HFF-Myc (cell line): ENCODE data around the gene FAM162A.

Experiments used
- DNase-seq: peaks from one replicate; pipeline ENCODE4 v3.0.0-alpha.2; 2011; ENCODE audit warnings: low read depth; ENCODE audit errors: extremely low read depth
- H3K4me3 ChIP-seq: replicated peaks from 2 replicates; pipeline ENCODE4 v1.5.1; 2011; ENCODE audit warnings: low read depth, mild to moderate bottlenecking, control low read depth, low read length
- TF ChIP-seq, protein P1 (sequence below): IDR thresholded peaks from 2 replicates; pipeline ENCODE4 v1.5.1; 2012; ENCODE audit warnings: mild to moderate bottlenecking, low read depth, low read length, control low read depth; ENCODE audit errors: missing control alignments

The FAM162A gene

DNA sequence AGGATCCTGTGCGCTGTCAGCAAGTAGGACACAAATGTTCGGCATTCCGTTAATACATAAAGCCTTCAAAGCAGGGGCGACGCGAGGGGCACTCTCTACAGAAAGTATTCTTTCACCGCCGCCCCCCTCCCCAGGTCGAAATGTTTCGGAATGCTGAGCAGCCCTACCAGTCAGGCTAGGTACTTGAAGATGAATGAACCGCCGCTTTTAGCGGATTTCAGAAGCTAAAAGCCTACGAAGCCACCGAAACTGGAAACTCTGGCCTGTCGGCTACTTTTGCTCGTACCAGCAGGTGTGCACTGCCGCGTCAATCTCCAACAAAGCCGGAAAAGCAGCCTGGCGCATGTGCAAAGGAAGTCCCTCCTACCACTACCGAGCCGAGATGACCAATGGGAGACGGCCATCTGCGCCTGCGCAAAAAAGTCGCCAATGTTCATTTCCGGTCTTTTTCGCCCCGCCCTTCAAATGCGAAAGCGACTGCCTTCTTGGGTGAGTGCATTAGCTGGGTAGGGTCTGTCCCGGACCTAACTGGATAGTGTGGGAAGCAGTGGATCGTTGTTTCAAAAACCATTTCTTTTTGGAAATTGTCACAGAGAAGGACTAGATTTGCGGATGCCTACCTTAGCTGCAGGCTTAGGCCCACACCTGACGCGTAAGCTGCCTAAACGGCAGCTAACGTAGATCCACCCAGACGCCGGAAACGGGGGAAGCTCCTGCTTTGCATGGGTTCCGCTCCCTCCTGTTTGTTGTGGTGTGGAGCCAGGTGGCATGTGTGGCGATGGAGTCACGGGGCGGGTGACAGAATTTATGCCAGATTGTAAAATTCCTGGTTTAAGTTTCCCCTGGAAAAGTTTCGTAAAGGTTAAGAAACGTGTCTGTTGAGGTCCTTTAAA is 32.0 kb downstream of the FAM162A start, which contains the start of gene WDR5B:
TSS of gene WDR5B (minus strand) at position 301 of the 893 bp plus-strand sequence. CDS start 534 bp downstream, outside the sequence.
- DNase-seq: peak; percentile 95
- peak within 1 kb of the TSS; percentile 90 for H3K4me3 ChIP-seq

GRCh38 chr3:122416966-122417365 is 33.0 kb downstream of the FAM162A start:
- peak overlapping the region; percentile 90 for H3K4me3 ChIP-seq
- no peak for DNase-seq

More for the DNA sequence above, 32.0 kb downstream of the FAM162A start, which contains the start of gene WDR5B:
- TF ChIP-seq, protein P1, sequence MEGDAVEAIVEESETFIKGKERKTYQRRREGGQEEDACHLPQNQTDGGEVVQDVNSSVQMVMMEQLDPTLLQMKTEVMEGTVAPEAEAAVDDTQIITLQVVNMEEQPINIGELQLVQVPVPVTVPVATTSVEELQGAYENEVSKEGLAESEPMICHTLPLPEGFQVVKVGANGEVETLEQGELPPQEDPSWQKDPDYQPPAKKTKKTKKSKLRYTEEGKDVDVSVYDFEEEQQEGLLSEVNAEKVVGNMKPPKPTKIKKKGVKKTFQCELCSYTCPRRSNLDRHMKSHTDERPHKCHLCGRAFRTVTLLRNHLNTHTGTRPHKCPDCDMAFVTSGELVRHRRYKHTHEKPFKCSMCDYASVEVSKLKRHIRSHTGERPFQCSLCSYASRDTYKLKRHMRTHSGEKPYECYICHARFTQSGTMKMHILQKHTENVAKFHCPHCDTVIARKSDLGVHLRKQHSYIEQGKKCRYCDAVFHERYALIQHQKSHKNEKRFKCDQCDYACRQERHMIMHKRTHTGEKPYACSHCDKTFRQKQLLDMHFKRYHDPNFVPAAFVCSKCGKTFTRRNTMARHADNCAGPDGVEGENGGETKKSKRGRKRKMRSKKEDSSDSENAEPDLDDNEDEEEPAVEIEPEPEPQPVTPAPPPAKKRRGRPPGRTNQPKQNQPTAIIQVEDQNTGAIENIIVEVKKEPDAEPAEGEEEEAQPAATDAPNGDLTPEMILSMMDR: no peak

DNA sequence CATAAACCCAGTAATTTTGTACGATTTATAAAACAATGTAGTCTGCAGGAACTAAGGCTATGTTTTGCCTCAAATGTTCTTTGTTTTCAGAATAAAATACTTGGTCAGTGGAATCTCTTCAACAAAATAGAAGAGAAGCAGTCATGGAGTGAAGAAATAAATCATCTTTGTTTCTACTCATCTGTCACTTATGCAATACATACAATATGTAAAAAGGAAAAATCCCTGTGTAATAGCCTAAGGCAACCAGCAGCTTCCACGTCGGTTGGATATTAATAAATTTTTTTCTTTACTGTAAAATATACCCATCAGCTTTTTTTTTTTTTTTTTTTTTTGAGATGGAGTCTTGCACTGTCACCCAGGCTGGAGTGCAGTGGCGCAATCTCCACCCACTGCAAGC is 37.1 kb downstream of the FAM162A start:
- no peak for DNase-seq
- no peak overlapping the region for H3K4me3 ChIP-seq
- TF ChIP-seq, protein P1: no peak

More at GRCh38 chr3:122416966-122417365, 33.0 kb downstream of the FAM162A start:
- TF ChIP-seq, protein P1: no peak

DNA sequence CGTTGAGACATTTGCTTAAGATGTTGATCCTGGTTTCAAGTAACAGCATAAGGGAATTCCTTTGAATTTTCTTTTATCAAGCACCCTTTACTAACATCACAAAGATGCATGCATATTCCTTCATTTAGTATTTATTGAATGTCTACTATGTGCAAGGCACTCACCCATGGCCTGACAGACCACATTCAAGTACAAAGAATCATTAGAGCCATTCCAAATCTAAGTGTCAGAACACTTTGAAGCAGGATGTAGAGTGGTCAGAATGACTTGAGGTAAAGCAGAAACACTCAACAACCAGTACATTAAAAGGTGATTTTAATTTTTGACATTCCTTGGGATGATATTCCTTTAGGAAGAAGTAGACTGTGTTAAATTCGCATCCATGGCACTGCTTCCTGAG is 37.9 kb downstream of the FAM162A start:
- no peak overlapping the region for H3K4me3 ChIP-seq

DNA sequence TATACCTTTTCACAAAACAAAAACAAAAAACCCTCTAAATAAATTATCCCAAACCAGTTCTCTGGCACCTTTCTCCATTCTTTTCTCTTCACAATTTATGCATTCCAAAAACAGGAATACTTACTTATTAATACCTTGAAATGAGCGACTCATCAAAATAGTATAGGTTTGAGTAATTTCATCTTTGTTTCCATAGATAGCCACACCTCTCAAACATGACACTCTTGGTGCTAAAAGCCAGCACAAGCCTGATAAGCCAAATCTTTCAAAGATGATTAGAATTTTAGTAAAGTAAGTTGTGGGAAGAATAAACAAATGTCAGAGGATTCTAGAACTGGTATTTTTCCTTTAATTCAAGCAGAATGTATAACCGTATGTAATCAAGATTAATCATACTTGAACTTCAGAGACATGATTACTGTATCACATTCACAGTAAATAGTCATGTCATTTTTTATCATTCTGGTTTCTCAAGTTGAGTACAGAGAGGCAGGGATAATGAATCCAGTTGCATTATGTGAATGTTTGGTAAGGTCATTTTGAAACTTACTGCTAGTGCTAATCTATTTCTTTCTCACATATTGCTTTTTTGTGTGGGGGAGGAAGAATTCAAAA is 44.0 kb downstream of the FAM162A start:
- DNase-seq: no peak
- no peak overlapping the region for H3K4me3 ChIP-seq
- TF ChIP-seq, protein P1: no peak

More for the DNA sequence above, 37.9 kb downstream of the FAM162A start:
- DNase-seq: no peak
- TF ChIP-seq, protein P1: no peak

GRCh38 chr3:122430371-122430770 is 46.4 kb downstream of the FAM162A start:
- H3K4me3 ChIP-seq: no peak overlapping the region
- TF ChIP-seq, protein P1: no peak
- DNase-seq: no peak
